Coronary artery (tissue), 2 donors: ENCODE results near the gene EEF1AKMT2.

ENCODE experiments used
- DNase-seq: peaks from one replicate; pipeline ENCODE4 v3.0.0-alpha.2; 2017; ENCODE audit warnings: low spot score
- H3K27ac ChIP-seq, 2 donors: fragments of 200-600 bp; sonication (generic); one replicate each; pipeline ENCODE4 v1.5.1; 2016 to 2019
- H3K4me3 ChIP-seq: fragments of 200-600 bp; sonication (generic); 2 replicates; pipeline ENCODE4 v1.5.1; 2016; ENCODE audit warnings: mild to moderate bottlenecking, moderate library complexity
- CTCF ChIP-seq: fragments of 200-600 bp; sonication (generic); IDR thresholded peaks from one replicate; pipeline ENCODE4 v1.5.1; 2019; ENCODE audit warnings: antibody characterized with exemption

Gene EEF1AKMT2

GRCh38 chr10:124711145-124711544 is 80.5 kb downstream of the EEF1AKMT2 start:
- peak overlapping the region in 1 of 2 donors; percentile 71 for H3K27ac ChIP-seq
- DNase-seq: no peak
- TF ChIP-seq CTCF: no peak
- no peak overlapping the region for H3K4me3 ChIP-seq

GRCh38 chr10:124710266-124710881 is 81.3 kb downstream of the EEF1AKMT2 start:
- DNase-seq: no peak
- peak overlapping the region in 1 of 2 donors; percentile 71 for H3K27ac ChIP-seq

GRCh38 chr10:124709861-124710260 is 81.8 kb downstream of the EEF1AKMT2 start:
- no peak for DNase-seq
- H3K27ac ChIP-seq: peak overlapping the region in 1 of 2 donors; percentile 71
- H3K4me3 ChIP-seq: no peak overlapping the region
- TF ChIP-seq CTCF: no peak

More at GRCh38 chr10:124710266-124710881, 81.3 kb downstream of the EEF1AKMT2 start:
- no peak overlapping the region for H3K4me3 ChIP-seq
- TF ChIP-seq CTCF: no peak

- no peak for TF ChIP-seq CTCF
- Histone ChIP-seq H3K4me3 (no peak overlapping the region), H3K27ac (peak overlapping the region in 1 of 2 donors; percentile 65)
- DNase-seq: no peak
Observed at GRCh38 chr10:124708922-124709520, 82.7 kb downstream of the EEF1AKMT2 start.

- Histone ChIP-seq H3K4me3 (no peak overlapping the region), H3K27ac (peak overlapping the region in 1 of 2 donors; percentile 65)
- DNase-seq: no peak
- TF ChIP-seq CTCF: no peak
Observed at GRCh38 chr10:124708246-124708779, 83.4 kb downstream of the EEF1AKMT2 start.
